Forelimb muscle (tissue), 1 donor: Measurements from ENCODE around the gene NISCH. TPM values are rescaled to one million over a fixed set of nuclear protein-coding genes. Genes with fewer than 3 reads are reported as not detected.

Experiments
- DNase-seq: peaks from one replicate; pipeline ENCODE4 v3.0.0-alpha.2; 2013; ENCODE audit warnings: low read depth
- polyA plus RNA-seq: library from polyadenylated mRNA; unstranded; fragments of 120-200 nt; gene quantifications from one replicate; pipeline ENCODE4 v1.2.1, GENCODE V29; 2013; ENCODE audit not compliant: insufficient read length

The NISCH gene
- 64.7 TPM for polyA plus RNA-seq

DNA sequence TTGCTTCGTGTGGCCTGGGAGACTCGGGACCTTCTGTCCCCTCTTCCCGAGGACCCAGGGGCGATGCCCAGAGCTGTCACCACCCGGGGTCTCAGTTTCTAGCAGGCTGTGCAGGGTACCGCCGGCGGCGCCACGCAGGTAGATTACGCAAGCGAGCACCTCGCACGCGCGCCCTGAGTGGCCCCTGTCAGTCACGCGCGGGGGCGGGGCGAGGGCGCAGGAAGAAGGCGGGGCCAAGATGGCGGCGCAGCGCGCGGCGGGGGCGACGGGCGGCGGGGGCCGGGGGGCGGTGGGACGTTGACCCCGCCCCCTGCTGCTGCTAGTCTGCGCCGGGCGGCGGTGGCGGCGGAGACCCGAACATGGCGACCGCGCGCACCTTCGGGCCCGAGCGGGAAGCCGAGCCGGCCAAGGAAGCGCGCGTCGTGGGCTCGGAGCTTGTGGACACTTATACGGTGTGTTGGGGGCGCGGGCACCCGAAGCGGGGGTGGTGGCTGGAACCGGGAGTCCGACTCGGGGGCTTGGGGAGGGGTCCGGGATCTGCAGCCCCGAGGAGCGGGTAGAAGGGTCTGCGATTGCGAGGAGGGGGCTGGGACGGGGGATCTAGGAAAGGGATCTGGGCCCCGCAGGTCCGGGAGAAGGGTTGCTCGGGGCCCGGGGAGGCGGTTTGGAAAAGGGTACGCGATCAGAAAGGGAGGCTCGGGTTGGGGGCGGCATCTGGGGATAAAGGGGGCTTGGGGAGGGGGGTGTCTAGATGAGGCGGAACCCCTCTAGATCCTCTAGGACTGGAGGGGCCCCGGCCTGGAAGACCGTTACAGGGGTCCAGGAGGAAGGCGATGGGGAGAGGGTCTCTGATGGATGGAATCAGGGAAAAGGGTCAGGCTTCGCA is at the start of gene NISCH:
TSS of gene NISCH (plus strand) at position 322 of the 886 bp plus-strand sequence. CDS start at position 360, 38 bp downstream.
- DNase-seq, result no peak

GRCh38 chr3:52406231-52406661 is 49.2 kb upstream of the NISCH start:
- DNase-seq, result no peak

DNA sequence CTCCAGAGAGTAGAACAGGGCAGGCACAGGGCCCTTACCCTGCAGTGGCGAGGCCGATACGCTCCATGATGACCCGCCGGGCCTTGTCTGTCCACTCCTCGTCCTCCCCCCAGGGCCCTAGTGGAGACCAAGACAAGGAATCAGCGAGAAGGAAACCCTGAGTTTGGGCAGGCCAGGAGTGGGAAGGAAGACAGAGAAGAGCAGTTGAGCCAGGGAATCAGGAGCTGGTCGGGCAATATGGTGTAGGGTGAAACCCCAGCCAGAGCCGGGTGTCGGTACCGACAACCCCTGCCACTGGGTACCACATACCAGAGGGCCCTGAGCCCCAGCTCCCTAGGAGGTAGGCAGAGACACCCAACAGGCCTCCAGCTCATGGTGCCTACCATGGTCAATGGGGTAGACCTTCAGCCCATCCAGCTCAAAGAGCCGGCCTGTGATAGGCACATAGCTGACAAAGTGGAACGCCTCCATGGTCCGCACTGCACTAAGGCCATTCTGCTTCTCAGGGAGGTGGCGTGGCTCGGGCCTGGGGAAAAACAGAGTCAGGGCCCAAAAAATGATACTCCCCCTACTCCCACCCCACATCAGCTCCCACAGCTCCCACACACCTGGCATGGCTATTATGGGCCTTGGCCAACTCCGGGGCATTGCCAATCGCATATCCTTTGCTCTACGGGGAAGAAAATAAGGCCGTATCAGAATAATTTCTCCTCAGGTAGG is 48.5 kb upstream of the NISCH start:
- DNase-seq, result no peak

GRCh38 chr3:52407779-52408178 is 47.6 kb upstream of the NISCH start:
- no peak for DNase-seq

- DNase-seq, result no peak
Measured at GRCh38 chr3:52408466-52408865, 46.9 kb upstream of the NISCH start.

- no peak for DNase-seq
Measured at GRCh38 chr3:52415800-52416199, 39.6 kb upstream of the NISCH start.

DNA sequence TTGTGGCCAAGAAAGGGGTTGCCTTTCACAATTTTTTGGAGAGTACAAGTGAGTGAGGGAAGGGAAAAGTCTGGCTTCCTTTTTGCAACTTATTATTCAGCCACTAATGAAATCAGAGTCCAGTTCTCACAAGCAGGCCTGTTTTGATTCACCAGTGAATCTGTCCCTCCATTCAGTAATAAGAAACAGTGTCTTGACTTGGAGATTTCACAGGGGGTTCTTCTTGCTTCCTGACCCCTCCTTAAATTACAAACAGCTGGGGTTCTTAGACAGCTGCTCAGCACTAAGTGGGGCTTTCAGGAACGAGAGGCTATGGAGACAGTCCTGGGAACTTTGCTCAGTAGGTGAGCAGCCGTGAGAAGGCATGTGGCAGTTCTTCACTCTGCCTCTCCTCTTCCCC is 35.0 kb upstream of the NISCH start:
- no peak for DNase-seq

- no peak for DNase-seq
Measured at GRCh38 chr3:52422669-52423068, 32.7 kb upstream of the NISCH start.

- no peak for DNase-seq
Measured at GRCh38 chr3:52423173-52423572, 32.2 kb upstream of the NISCH start.

- peak; percentile 76 for DNase-seq
Measured at GRCh38 chr3:52428151-52429005, 27.0 kb upstream of the NISCH start.

- no peak for DNase-seq
Measured at GRCh38 chr3:52429031-52429430, 26.4 kb upstream of the NISCH start.

- no peak for DNase-seq
Measured at GRCh38 chr3:52429779-52430415, 25.5 kb upstream of the NISCH start.

DNA sequence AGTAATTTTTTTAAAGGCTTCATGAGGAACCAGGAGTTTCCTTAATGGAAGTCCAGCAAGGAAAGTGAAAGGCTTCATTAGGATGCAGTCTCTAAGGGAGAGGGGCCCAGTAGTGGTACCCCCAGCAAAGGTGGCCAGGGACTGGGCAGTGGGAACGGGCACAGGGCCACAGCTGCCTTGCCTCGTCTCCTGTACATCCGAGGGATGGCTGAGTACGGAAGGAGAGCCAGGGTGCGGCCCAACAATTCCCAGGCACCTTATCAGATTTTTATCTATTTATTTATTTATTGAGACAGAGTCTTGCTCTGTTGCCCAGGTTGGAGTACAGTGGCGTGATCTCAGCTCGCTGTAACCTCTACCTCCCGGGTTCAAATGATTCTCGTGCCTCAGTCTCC is 25.0 kb upstream of the NISCH start:
- DNase-seq, result no peak

DNA sequence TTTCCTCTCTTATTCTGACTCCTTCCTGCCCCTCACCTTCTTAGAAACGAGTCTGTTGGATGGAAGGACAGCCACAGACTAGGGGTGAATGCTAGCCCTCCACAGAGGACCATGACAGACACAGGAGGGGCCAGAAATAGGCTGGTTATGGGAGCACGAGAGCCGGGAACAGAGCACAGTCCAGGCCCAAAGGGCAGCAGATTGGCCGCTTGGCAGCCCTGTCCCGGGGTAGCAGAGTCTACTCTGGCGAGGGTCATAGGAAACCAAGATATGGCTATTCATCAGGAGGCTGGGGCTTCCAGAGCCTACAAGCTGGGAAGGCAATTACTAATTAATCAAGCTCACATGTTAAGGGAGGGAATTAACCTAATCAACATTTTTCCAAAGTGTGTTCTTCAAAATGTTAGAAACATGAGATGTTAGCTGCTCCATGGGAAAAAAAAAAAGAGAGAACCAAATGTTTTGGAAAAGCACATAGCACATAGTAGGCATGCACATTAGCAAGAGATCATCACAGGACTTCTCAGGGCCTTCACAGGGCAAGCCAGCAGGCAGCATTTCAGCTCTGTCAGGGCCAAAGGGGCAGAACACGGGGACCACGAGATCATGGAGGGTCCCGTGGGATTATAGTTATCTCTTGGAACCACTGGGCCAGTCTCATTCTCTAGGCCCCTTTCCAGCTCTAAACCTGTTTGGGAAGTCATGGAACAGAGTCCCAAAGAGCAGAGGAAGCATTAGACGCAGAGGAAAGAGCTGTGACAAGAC is 23.8 kb upstream of the NISCH start:
- no peak for DNase-seq

DNA sequence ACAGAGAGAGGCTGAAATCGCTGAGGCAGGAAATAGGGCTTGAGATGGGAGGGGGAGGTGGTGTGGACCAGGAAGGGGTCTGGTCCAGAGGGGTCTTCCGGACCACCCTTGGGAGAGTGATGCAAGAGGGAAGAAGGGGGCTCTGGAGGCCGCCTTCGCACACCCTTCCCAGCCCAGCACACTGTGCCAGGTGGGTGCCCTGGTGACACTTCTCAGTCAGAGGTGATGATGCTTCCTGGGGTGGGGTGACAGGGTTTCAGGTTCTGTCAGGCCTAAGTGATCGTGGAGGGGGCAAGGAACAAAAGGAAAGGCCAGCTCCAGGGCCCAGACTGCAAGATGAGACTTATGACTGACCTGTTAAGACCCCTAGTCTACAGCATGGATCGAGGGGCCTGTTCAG is 23.2 kb upstream of the NISCH start:
- DNase-seq, result no peak

- DNase-seq, result no peak
Measured at GRCh38 chr3:52432691-52433141, 22.7 kb upstream of the NISCH start.

- no peak for DNase-seq
Measured at GRCh38 chr3:52433328-52433995, 21.9 kb upstream of the NISCH start.

DNA sequence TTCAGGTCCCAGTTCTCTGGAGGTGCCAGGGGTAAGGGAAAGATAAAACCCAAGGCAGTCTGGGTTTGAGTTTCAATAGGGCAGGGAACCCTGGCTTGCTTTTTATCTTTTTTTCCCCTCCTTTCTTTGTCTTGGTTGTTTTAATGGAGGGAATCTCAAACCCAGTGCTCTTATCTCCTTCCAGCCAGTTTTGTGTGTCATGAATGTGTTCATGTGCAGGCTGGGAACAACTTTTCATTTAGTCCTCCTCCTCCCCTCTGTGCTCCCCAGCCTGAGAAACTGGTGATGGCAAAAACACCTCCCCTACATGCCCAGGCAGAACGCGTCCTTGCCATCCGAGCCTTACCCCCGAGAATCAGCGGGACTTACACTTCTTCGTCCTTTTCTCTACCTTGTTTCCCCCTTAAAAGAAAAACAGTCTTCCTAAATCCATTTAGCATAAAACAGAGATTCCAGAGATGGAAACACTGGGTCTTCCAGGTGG is 21.4 kb upstream of the NISCH start:
- DNase-seq, result no peak

DNA sequence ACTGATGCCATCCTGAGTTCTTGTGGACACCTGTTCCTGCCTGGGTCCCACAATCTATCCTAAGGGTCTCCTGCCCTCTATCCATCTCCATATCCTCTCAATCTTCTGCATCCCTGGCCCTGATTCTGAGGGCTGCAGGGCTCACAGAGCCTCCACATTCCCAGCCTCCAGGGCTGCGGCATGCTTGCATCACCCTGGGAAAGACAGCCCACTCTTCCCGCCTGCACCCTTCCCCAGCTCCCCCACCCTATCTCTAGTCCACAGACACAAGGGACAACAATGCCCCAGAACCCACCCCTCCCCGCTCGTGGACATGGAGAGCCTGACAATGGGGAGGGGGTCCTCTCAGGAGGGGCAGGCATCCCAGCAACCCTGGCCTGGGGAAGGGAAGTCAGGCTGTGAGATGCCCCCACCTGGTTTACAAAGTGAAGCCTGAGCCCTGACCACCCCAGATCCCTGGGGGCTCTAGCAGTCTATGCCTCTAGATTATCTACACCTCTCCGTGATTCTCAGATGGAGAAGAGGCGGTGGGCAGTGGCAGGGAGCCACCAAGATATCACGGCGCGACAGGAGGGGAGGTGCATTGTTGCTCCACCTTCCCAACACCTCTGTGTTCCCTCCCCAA is 20.8 kb upstream of the NISCH start:
- no peak for DNase-seq
